CD4-positive, alpha-beta T cell treated with Interleukin-15 for 4 hours (primary cell): Measurements from ENCODE around the gene PPP6R2.
A peak's percentile ranks its signal among the peaks of the same experiment; 100 is the strongest.

ENCODE experiments used
- DNase-seq: peaks from one replicate; pipeline ENCODE4 v3.0.0-alpha.2; 2020; ENCODE audit warnings: low spot score

The PPP6R2 gene

DNA sequence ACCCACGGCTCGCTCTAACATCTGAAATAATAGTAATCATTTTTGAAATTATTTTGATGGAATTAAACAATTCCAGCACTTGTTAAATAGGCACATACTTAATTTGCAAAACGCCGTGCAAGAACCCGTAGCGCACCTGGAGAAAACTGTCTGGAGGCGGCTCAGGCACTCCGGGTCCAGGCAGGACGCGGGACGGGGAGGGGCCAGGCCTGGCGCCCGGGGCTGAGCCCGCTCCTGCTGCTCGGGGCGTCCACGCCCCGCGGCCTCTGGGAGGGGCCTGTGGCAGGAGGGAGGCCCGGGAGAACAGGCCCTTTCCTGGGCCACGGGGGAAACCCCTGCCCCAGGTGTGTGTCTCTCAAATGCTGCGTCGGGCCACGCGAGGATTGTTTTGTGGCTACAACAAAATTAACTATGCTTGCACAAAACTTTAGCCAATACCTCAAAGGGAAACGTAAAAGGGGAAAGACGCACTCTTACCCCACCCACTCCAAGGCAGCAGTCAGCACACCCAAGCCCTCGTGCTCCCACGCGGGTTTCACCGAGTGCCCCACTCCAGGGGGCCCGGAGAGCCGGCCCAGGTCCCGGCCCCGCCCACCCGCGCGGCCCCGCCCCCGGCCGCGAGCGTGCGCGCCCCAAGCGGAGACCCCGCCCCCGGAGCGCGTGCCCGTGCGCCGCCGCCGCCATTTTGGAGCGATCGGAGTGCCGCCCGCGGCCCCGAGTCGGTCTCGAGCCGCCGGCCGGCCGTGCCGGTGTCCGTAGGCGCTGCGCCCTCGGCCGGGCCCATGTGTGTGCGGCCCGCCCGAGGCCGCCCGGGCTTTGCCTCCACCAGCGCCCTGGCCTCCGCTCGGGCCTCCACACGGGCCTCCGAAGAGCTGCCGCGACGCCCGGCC is at the start of gene PPP6R2:
PPP6R2 (plus strand) TSS at position 677 of the 890 bp plus-strand sequence. CDS start 50,582 bp downstream, outside the sequence.
- DNase-seq = peak; percentile 88

DNA sequence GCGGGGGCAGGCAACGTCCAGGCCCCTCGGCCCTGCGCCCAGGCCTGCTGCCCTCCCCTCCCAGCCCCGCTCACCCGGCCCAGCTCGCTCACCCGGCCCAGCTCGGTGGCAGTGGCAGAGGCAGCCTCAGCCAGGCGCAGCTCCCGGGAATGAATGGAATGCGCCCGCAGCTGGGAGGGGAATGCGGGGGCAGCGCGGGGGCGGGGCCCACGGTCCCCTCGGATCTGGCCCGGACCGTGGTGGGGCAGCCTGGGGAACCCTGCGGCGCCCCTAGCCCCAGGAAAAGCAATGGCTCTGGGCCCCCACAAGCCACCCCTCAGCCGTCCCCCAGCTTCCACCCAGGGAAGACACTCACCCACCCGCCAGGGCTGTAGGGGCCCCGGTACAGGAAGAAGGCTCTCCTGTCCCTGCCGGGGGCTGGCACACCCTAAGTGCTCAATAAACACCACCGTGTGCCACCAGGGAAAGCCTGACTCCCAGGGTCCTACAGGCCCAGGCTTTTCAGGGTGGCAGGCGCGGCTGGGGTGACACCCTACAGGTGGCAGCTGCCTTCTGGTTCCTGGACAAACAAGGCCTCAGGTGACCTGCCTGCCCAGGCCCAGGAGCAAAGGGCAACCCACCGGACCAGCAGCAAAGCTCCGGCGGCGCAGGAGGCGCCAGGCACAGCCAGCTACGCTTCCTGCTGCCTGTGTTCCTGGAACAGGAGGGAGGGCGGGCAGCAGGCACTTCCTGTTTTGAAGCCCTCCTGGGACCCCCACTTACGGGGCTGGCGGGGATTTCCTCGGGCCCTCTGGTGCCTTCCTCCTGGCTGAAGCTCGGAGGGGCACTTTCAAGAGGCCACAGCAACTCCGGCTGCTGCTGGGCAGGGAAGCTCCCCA is 49.4 kb upstream of the PPP6R2 start:
- DNase-seq = no peak

- no peak for DNase-seq
Observed at GRCh38 chr22:50294319-50294656, 48.8 kb upstream of the PPP6R2 start.

- DNase-seq = no peak
Observed at GRCh38 chr22:50296658-50297490, 46.3 kb upstream of the PPP6R2 start.

DNA sequence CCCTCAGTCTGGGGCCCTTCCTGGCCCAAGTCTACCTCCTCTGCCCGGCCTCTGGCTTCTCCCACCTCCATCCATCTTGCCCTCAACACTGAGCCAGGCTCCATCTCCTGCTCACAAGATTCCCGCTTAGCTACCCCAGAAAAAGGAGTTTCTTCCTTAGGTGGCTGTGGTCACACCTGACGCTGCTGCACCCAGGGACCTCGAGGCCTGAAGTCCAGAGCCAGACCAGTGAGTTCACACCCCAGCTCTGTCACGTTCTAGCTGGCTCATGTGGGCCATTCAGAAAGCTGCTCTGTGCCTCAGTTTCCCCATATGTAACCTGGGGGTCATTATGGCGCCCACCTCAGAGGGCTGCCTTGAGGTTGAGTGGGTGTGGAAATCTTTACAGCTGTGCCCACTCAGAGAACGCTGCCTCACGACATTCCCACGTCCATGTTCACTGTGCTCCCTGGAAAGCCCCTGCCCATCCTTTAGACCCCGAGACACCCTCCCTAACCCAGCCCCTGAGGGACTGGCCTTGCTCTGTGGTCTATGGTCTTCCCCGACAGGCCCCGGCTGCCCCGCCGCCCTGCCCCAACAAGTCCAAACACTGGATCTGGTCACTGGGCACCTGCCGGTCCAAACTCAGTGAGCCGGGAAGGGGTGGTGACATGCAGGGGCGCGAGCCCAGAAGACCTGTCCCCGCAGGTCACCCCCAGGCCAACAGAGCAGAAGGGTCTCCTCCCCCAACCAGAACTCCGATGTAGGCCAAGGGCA is 45.4 kb upstream of the PPP6R2 start:
- DNase-seq = no peak

DNA sequence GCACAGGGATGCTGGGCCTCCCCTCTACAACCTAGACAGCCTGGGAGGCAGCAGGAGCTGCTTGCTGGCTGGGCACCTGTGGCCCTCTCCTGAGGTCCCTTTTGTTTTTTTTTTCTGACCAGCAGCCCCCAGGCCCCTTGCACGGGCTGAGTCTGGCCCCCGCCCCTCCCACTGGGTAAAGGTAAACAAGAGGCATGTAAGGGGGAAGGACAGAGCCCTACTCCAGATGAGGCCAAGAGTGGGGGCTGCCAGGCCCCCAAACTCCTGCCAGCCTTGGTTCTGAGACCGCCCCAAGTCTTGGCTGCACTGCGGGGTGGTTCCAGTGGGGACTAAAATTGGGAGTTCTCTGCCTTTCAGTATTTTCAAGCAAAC is 44.9 kb upstream of the PPP6R2 start:
- no peak for DNase-seq

- no peak for DNase-seq
Observed at GRCh38 chr22:50298937-50299784, 44.0 kb upstream of the PPP6R2 start.

GRCh38 chr22:50299785-50300619 is 43.1 kb upstream of the PPP6R2 start:
- DNase-seq = no peak

DNA sequence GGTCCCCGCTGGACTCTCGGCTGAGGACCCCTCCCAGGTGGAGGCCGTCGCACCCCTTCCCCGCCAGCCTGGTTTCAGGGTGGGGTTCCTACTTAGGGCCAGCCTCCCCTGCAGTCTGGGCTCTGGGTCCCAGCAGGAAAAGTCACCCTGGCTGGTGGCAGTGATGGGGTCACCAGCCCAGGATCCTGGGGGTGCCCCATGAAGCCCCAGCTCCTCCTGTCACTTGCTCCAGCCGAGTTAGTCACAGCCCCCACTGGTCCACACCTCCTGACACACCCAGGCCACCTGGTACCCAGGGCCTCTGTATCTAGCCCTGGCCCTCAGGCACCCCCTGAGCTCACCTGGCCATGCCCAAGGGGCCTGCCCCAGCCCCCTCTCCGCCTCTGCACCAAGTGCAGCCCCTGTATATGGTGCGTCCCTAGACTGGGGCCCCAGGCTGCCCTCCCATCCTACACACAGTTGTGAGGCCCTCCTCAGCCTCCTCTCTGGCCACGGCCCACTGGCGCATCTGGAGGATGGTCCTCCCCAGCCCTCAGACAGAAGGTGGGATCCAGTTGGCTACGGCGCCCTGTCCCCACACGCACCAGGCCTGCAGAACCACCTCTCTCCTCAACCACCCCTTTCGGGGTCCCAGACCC is 42.4 kb upstream of the PPP6R2 start:
- no peak for DNase-seq

- DNase-seq = no peak
Observed at GRCh38 chr22:50301581-50301991, 41.5 kb upstream of the PPP6R2 start.

DNA sequence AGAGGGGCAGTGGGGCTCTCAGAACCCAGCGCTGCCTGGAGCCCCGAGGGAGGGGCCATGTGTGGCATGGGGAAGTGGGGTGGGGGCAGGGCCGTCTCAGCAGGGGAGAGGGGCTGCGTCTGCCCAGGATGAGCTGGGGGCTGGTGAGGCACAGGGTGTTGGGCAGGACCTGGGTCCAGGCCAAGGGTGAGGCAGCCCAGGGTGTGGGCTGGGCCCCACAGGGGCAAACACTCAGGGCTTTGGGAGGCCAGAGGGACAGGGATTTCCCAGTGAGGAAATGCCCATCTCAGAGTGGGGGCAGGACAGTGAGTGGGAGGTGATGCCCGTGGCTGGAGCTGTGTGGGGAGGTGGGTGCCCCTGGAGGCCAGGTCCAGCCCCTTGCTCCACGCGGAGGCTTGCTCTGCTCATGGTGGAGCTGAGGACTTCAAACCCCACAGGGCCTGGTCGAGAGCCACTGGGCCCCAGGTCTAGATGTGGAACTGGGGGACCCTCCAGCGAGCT is 41.0 kb upstream of the PPP6R2 start:
- no peak for DNase-seq

DNA sequence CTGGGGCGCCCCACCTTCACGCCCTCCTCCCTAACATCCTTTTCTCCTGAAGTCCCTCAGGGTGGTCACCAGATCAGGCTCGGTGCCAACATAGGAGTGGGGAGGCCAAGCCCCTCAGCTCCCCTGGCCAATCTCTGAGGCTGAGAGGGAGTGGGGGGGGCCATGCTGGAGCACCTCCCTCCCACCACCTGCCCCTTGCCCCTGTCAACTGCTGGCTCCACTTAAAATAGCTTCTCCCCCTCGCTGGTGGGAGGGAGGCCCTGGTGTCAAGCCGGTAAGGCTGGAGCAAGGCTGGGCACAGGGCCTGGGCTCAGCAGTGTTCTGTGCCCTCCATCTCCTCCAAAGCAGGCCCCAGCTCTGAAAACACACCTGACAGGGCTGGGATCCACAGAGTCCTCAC is 40.6 kb upstream of the PPP6R2 start:
- DNase-seq = no peak

DNA sequence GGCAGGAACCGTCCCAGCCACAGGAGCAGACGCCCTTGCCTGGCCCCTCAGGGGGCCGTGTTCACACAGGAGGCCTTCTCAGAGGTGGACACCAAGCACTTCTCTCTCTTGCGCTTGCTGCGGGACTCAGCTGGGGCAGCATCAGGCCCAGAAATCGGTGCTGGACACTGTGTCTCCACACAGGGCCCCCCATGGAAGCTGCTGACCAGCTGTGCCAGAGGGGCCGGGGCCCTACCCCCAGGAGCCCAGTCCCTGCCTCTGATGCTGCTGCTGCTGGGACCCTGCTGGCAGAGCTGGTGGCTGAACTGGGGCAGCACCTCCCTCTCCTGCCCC is 39.6 kb upstream of the PPP6R2 start:
- no peak for DNase-seq

DNA sequence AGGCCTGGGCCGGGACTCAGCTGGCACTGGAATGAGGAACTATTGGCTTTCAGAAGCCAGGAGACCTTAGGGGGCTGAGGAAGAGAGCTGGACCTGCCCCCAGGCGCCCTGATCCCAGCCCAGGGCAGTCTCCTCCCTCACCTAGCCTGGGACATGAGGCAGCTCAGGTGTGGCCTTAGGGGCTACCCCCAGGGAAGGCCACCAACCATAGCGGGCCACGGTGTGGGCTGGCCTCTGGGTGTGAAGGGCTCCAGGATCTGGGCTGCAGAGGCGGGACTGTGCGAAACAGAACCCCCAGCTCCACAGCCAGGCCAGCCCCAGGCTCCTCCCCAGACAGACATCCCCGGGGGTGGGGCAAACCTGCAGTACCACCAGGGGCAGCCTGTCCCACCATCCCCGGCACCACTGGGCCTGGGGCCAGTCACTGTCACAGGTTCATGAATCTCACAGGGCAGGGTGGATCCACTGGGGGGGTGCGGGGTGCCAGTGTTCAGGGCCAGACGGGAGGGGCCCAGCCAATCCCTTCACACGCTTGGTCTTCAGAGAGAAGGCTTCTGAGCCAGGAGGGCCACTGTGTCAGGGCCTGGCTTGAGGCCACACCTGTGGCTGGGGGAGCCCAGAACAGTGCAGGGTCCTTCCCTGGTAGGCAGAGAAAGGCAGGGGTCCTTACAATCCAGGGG is 39.1 kb upstream of the PPP6R2 start:
- peak; percentile 24 for DNase-seq

DNA sequence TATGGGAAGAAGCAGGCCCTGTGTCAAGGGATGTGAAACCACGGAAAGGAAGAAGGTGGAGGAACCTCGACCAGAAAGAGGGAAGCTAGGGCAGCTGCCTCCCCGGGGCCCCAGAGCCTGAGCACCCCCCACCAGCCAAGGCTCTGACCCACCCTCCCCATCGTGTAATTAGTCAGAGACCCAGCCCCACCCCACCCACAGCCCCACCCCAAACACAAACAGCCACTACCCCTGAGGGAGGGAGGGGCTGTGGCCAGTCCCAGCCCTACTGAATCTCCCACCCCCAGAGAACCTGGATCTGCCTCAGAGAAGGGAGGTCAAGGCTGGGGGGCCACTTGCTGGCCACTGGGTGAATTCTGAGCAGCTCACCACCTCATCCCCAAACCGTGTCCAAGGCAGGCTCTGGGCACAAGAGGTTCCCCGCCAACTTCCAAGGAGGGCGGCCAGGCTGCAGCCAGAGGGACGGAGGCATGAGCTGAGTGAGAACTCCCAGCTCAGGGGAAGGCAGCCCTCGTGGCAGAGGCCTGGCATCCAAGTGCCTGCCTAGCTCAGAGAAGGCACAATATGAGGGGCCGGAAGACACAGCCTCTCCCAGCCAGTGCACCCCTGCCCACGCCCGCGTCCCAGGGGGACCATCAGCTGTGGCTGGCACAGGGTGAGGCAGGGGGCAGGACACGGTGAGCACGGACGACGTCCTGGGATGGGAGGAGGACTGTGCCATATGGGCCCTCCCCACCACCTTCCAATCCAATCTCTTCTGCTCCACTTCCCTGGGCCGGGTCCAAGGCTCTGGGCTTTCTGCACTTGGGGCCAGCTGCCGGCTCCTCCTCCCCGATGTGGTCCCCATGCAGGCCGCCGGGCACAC is 38.4 kb upstream of the PPP6R2 start:
- no peak for DNase-seq

GRCh38 chr22:50305393-50305922 is 37.7 kb upstream of the PPP6R2 start:
- no peak for DNase-seq

- no peak for DNase-seq
Observed at GRCh38 chr22:50305923-50306566, 37.1 kb upstream of the PPP6R2 start.
